Right renal cortex interstitium (tissue), 3 donors: ENCODE results near the gene GCM1. TPM values are rescaled to one million over a fixed set of nuclear protein-coding genes. Genes with fewer than 3 reads are reported as not detected.

Source experiments
- DNase-seq, 3 donors: peaks; one replicate each; pipeline ENCODE4 v3.0.0-alpha.2; 2013; ENCODE audit warnings: low read depth in 3 of 3, low spot score in 2 of 3
- polyA plus RNA-seq, 3 donors: library from polyadenylated mRNA; unstranded; fragments of 120-200 nt; gene quantifications; one replicate each; pipeline ENCODE4 v1.2.1, GENCODE V29; 2013; ENCODE audit not compliant: insufficient read length in 3 of 3

GCM1 gene
- polyA plus RNA-seq, 3 donors, result 0.07 to 0.26 (median 0.07) TPM

- no peak for DNase-seq
Measured at GRCh38 chr6:53154071-53154470, 5.4 kb upstream of the GCM1 start.

GRCh38 chr6:53152576-53152975 lies 3.9 kb upstream of the GCM1 start:
- no peak for DNase-seq

- no peak for DNase-seq
Measured at GRCh38 chr6:53151676-53152075, 3.0 kb upstream of the GCM1 start.

- DNase-seq, result no peak
Measured at GRCh38 chr6:53144802-53145201, 3.8 kb downstream of the GCM1 start.

GRCh38 chr6:53143710-53144109 lies 4.9 kb downstream of the GCM1 start:
- no peak for DNase-seq

GRCh38 chr6:53142810-53143209 lies 5.8 kb downstream of the GCM1 start:
- no peak for DNase-seq

- no peak for DNase-seq
Measured at GRCh38 chr6:53139841-53140413, 8.7 kb downstream of the GCM1 start.

GRCh38 chr6:53136000-53136609 lies 12.5 kb downstream of the GCM1 start:
- DNase-seq, result no peak

GRCh38 chr6:53134601-53135235 lies 13.9 kb downstream of the GCM1 start:
- DNase-seq, result no peak

GRCh38 chr6:53133961-53134360 lies 14.7 kb downstream of the GCM1 start:
- DNase-seq, result no peak

GRCh38 chr6:53130569-53131290 lies 17.9 kb downstream of the GCM1 start:
- no peak for DNase-seq

GRCh38 chr6:53128842-53129241 lies 19.8 kb downstream of the GCM1 start:
- DNase-seq, result no peak

- no peak for DNase-seq
Measured at GRCh38 chr6:53125276-53125675, 23.4 kb downstream of the GCM1 start.

- no peak for DNase-seq
Measured at GRCh38 chr6:53124131-53124800, 24.4 kb downstream of the GCM1 start.

- no peak for DNase-seq
Measured at GRCh38 chr6:53119772-53120409, 28.8 kb downstream of the GCM1 start.

- no peak for DNase-seq
Measured at GRCh38 chr6:53119349-53119748, 29.3 kb downstream of the GCM1 start.

- DNase-seq, result no peak
Measured at GRCh38 chr6:53115741-53116140, 32.9 kb downstream of the GCM1 start.

GRCh38 chr6:53115113-53115512 lies 33.5 kb downstream of the GCM1 start:
- no peak for DNase-seq

- no peak for DNase-seq
Measured at GRCh38 chr6:53113742-53114141, 34.9 kb downstream of the GCM1 start.

- DNase-seq, result no peak
Measured at GRCh38 chr6:53112871-53113270, 35.8 kb downstream of the GCM1 start.

- DNase-seq, result no peak
Measured at GRCh38 chr6:53112404-53112803, 36.2 kb downstream of the GCM1 start.
